H9 (cell line): Measurements from ENCODE around the gene PPP2R3B. TPM values are rescaled to one million over a fixed set of nuclear protein-coding genes. Genes with fewer than 3 reads are reported as not detected.
"Not testable (repeated sequence)": the region's sequence is repeated elsewhere in the genome, so short reads cannot be mapped to it uniquely, and the experiment has no call there.

ENCODE experiments used
- DNase-seq: peaks from one replicate; pipeline ENCODE4 v3.0.0-alpha.2; 2017
- H2AFZ ChIP-seq: one replicate; pipeline ENCODE4 v1.6.1; 2013; ENCODE audit warnings: mild to moderate bottlenecking, low read length, control low read depth, moderate library complexity
- H2AK5ac ChIP-seq: 2 replicates; pipeline ENCODE4 v1.6.1; 2013; ENCODE audit warnings: low read length, control low read depth, mixed read lengths; ENCODE audit not compliant: insufficient read length
- H2BK120ac ChIP-seq: one replicate; pipeline ENCODE4 v1.6.1; 2013; ENCODE audit warnings: low read depth, mild to moderate bottlenecking, low read length, control low read depth, inconsistent platforms; ENCODE audit not compliant: poor library complexity, severe bottlenecking
- H2BK12ac ChIP-seq: 2 replicates; pipeline ENCODE4 v1.6.1; 2013; ENCODE audit warnings: low read length, control low read depth, mixed read lengths, low read depth; ENCODE audit not compliant: insufficient read length
- H2BK15ac ChIP-seq: 2 replicates; pipeline ENCODE4 v1.6.1; 2013; ENCODE audit warnings: low read depth, low read length, control low read depth
- H2BK20ac ChIP-seq: one replicate; pipeline ENCODE4 v1.6.1; 2013; ENCODE audit warnings: low read depth, mild to moderate bottlenecking, low read length, control low read depth, inconsistent platforms; ENCODE audit not compliant: poor library complexity, severe bottlenecking
- H2BK5ac ChIP-seq: 2 replicates; pipeline ENCODE4 v1.6.1; 2013; ENCODE audit warnings: low read length, control low read depth, mixed read lengths; ENCODE audit not compliant: insufficient read length
- H3K14ac ChIP-seq: 2 replicates; pipeline ENCODE4 v1.6.1; 2013; ENCODE audit warnings: low read length, control low read depth; ENCODE audit not compliant: insufficient read depth
- H3K18ac ChIP-seq: 2 replicates; pipeline ENCODE4 v1.6.1; 2013; ENCODE audit warnings: low read depth, mild to moderate bottlenecking, mixed read lengths, low read length, control low read depth; ENCODE audit not compliant: insufficient read length
- H3K23ac ChIP-seq: 2 replicates; pipeline ENCODE4 v1.6.1; 2013; ENCODE audit warnings: low read length, control low read depth, mixed read lengths, low read depth; ENCODE audit not compliant: insufficient read length
- H3K23me2 ChIP-seq: 2 replicates; pipeline ENCODE4 v1.6.1; 2013; ENCODE audit warnings: low read depth, mild to moderate bottlenecking, mixed read lengths, low read length, control low read depth; ENCODE audit not compliant: insufficient read length, poor library complexity, severe bottlenecking
- H3K27ac ChIP-seq: 2 replicates; pipeline ENCODE4 v1.5.1; 2013; ENCODE audit warnings: low read length, control low read depth, mixed read lengths, low read depth; ENCODE audit not compliant: insufficient read length
- H3K27me3 ChIP-seq: 2 replicates; pipeline ENCODE4 v1.6.1; 2013; ENCODE audit warnings: low read length, control low read depth, inconsistent platforms; ENCODE audit not compliant: insufficient read depth
- H3K4ac ChIP-seq: 2 replicates; pipeline ENCODE4 v1.6.1; 2013; ENCODE audit warnings: low read depth, mild to moderate bottlenecking, control low read depth, inconsistent platforms, low read length, moderate library complexity
- H3K4me1 ChIP-seq: 2 replicates; pipeline ENCODE4 v1.6.1; 2013; ENCODE audit warnings: low read length, control low read depth, inconsistent platforms; ENCODE audit not compliant: insufficient read depth
- H3K4me2 ChIP-seq: 2 replicates; pipeline ENCODE4 v1.6.1; 2013; ENCODE audit warnings: low read length, control low read depth, mixed read lengths; ENCODE audit not compliant: insufficient read length, insufficient read depth
- H3K56ac ChIP-seq: 2 replicates; pipeline ENCODE4 v1.6.1; 2013; ENCODE audit warnings: low read depth, mild to moderate bottlenecking, mixed read lengths, low read length, control low read depth; ENCODE audit not compliant: insufficient read length
- H3K79me1 ChIP-seq: 2 replicates; pipeline ENCODE4 v1.6.1; 2013; ENCODE audit warnings: low read depth, mild to moderate bottlenecking, moderate library complexity, low read length, control low read depth, inconsistent platforms; ENCODE audit not compliant: insufficient read depth, poor library complexity, severe bottlenecking
- H3K79me2 ChIP-seq: 2 replicates; pipeline ENCODE4 v1.6.1; 2013; ENCODE audit warnings: low read length, control low read depth, inconsistent platforms; ENCODE audit not compliant: insufficient read depth
- H3K9ac ChIP-seq: 2 replicates; pipeline ENCODE4 v1.6.1; 2013; ENCODE audit warnings: low read length, control low read depth, mixed read lengths; ENCODE audit not compliant: insufficient read length; ENCODE audit errors: extremely low read depth
- H3K9me3 ChIP-seq: one replicate; pipeline ENCODE4 v1.6.1; 2013; ENCODE audit warnings: low read depth, low read length, inconsistent platforms; ENCODE audit not compliant: control insufficient read depth
- H3T11ph ChIP-seq: one replicate; pipeline ENCODE4 v1.6.1; 2013; ENCODE audit warnings: mild to moderate bottlenecking, low read length, control low read depth, inconsistent platforms
- H4K20me1 ChIP-seq: one replicate; pipeline ENCODE4 v1.6.1; 2013; ENCODE audit not compliant: control insufficient read depth, insufficient read length, insufficient read depth
- H4K5ac ChIP-seq: 2 replicates; pipeline ENCODE4 v1.6.1; 2013; ENCODE audit warnings: low read depth, mild to moderate bottlenecking, mixed read lengths, low read length, control low read depth; ENCODE audit not compliant: insufficient read length
- H4K8ac ChIP-seq: replicated peaks from 2 replicates; pipeline ENCODE4 v1.6.1; 2013; ENCODE audit warnings: low read length, control low read depth, mixed read lengths, low read depth; ENCODE audit not compliant: insufficient read length
- H4K91ac ChIP-seq: 2 replicates; pipeline ENCODE4 v1.6.1; 2013; ENCODE audit warnings: low read depth, mild to moderate bottlenecking, moderate library complexity, mixed read lengths, low read length, control low read depth; ENCODE audit not compliant: insufficient read length
- H3K27ac Mint-ChIP-seq, 3 experiments: 2 replicates in 2 of 3; 3 replicates in 1 of 3; pipeline ENCODE4 v1.8.0; 2020 to 2021; ENCODE audit warnings: mixed read lengths in 3 of 3, mild to moderate bottlenecking in 1 of 3, moderate library complexity in 1 of 3
- H3K27me3 Mint-ChIP-seq: 2 replicates; pipeline ENCODE4 v1.8.0; 2021; ENCODE audit warnings: low read depth, mild to moderate bottlenecking, moderate library complexity, mixed read lengths
- H3K36me3 Mint-ChIP-seq, 3 experiments: 2 replicates in 2 of 3; 3 replicates in 1 of 3; pipeline ENCODE4 v1.8.0; 2020 to 2021; ENCODE audit warnings: low read depth in 3 of 3, mixed read lengths in 3 of 3; ENCODE audit not compliant: insufficient read depth in 1 of 3
- H3K4me1 Mint-ChIP-seq, 2 experiments: 2 replicates each; pipeline ENCODE4 v1.8.0; 2020; ENCODE audit warnings: mixed read lengths in 2 of 2
- H3K4me3 Mint-ChIP-seq, 2 experiments: 2 replicates in 1 of 2; 3 replicates in 1 of 2; pipeline ENCODE4 v1.8.0; 2020 to 2021; ENCODE audit warnings: mild to moderate bottlenecking in 2 of 2, mixed read lengths in 2 of 2, moderate library complexity in 1 of 2
- H3K9me3 Mint-ChIP-seq, 2 experiments: 2 replicates in 1 of 2; 3 replicates in 1 of 2; pipeline ENCODE4 v1.8.0; 2020; ENCODE audit warnings: mild to moderate bottlenecking in 2 of 2, mixed read lengths in 2 of 2, moderate library complexity in 1 of 2
- CTCF ChIP-seq: fragments of 200-600 bp; sonication (generic); conservative IDR thresholded peaks from 3 replicates; pipeline ENCODE4 v1.8.0; 2021; ENCODE audit warnings: antibody characterized with exemption, mild to moderate bottlenecking
- WGBS: extraction: QIAGEN DNeasy Blood & Tissue Kit; methylation state at CpG from one replicate; pipeline ENCODE4 v1.1.7; 2013; ENCODE audit warnings: missing lambda C conversion rate, low lambda C conversion rate, mixed read lengths; ENCODE audit not compliant: insufficient read length; ENCODE audit errors: extremely low coverage; 5-methylcytosine and 5-hydroxymethylcytosine counted together
- total RNA-seq: library from RNA; stranded (reverse); gene quantifications from 2 replicates; pipeline ENCODE4 v1.2.1, GENCODE V29; 2021

PPP2R3B gene
- total RNA-seq, 1 experiment from 2014 or later, result 72.1 TPM

- Histone ChIP-seq H3K56ac (no peak overlapping the region), H3K23me2 (no peaks in the 10 kb centered on the region), H3K79me2 (no peaks in the 10 kb centered on the region), H3K4me2 (no peak overlapping the region), H3K79me1 (no peaks in the 10 kb centered on the region), H4K20me1 (no peaks in the 10 kb centered on the region), H2BK15ac (no peak overlapping the region), H3K9me3 (no peaks in the 10 kb centered on the region), H4K8ac (no peak overlapping the region), H2BK12ac (no peak overlapping the region), H3K23ac (no peak overlapping the region), H2AFZ (no peak overlapping the region), H2AK5ac (no peak overlapping the region), H3K18ac (no peak overlapping the region), H2BK120ac (no peak overlapping the region), H3K27ac (no peak overlapping the region), H4K5ac (no peak overlapping the region), H3K14ac (no peak overlapping the region), H3T11ph (no peak overlapping the region), H3K4me1 (no peaks in the 10 kb centered on the region; the same call in 1 of the 2 replicates), H2BK5ac (no peak overlapping the region), H3K4ac (no peak overlapping the region), H3K9ac (no peak overlapping the region), H3K27me3 (no peaks in the 10 kb centered on the region), H4K91ac (no peak overlapping the region), H2BK20ac (no peak overlapping the region)
- H3K4me3 Mint-ChIP-seq, result no peak overlapping the region
- H3K4me1 Mint-ChIP-seq, result peaks cover 4 to 10% of the 10 kb centered on the region in 2 experiments
- H3K27me3 Mint-ChIP-seq, result peaks cover 6% of the 10 kb centered on the region
- H3K27ac Mint-ChIP-seq, result peak overlapping the region in 1 of 3 experiments; percentile 78; a peak in 2 of 7 replicates
- H3K9me3 Mint-ChIP-seq, result peaks cover 2 to 6% of the 10 kb centered on the region in 2 experiments; a peak in 2 of 5 replicates
- peaks cover 0 to 5% (median 2%) of the 10 kb centered on the region in 3 experiments; a peak in 3 of 7 replicates for H3K36me3 Mint-ChIP-seq
- no CpG with 5 or more reads among the region's 55 CpGs for WGBS
- no peak for TF ChIP-seq CTCF
- DNase-seq, result no peak
Measured at GRCh38 chrX:418927-419729, 32.4 kb upstream of the PPP2R3B start.

- not testable (repeated sequence) for H3K4me3 Mint-ChIP-seq, H2AFZ ChIP-seq, H3K9ac ChIP-seq, H3K4me1 ChIP-seq, H2BK5ac ChIP-seq, H3K56ac ChIP-seq, H4K91ac ChIP-seq, H4K5ac ChIP-seq, H4K20me1 ChIP-seq, H3K23ac ChIP-seq, H3K79me2 ChIP-seq, H3K9me3 Mint-ChIP-seq, H3K79me1 ChIP-seq, H3K27me3 ChIP-seq, H3T11ph ChIP-seq, H3K23me2 ChIP-seq, H2AK5ac ChIP-seq, H2BK15ac ChIP-seq, H3K4me2 ChIP-seq, H3K27ac ChIP-seq, DNase-seq, H2BK120ac ChIP-seq, H3K4ac ChIP-seq, H4K8ac ChIP-seq, H3K14ac ChIP-seq, H3K9me3 ChIP-seq, H2BK12ac ChIP-seq, H3K18ac ChIP-seq, H3K27me3 Mint-ChIP-seq, H3K36me3 Mint-ChIP-seq
- no CpG with 5 or more reads among the region's 5 CpGs for WGBS
- H3K4me1 Mint-ChIP-seq, result peaks cover 15 to 17% of the 10 kb centered on the region in 2 experiments
- peak overlapping the region in 1 of 3 experiments; percentile 95; a peak in 3 of 7 replicates for H3K27ac Mint-ChIP-seq
- H2BK20ac ChIP-seq, result peak overlapping the region; percentile 93
Measured at GRCh38 chrX:415498-415897, 28.8 kb upstream of the PPP2R3B start.
